SK-N-SH treated with all-trans-retinoic acid at 6 μM for 48 hours (cell line): ENCODE results near the gene PTPN6.

Experiments used
- ARNTL ChIP-seq: fragments of 450-650 bp; formaldehyde crosslinking; IDR thresholded peaks from 2 replicates; pipeline ENCODE4 v1.5.0; 2020; ENCODE audit warnings: low read depth, mild to moderate bottlenecking, moderate library complexity, borderline replicate concordance
- RARB ChIP-seq: fragments of 250-450 bp; sonication (Bioruptor Pico); IDR thresholded peaks from 2 replicates; pipeline ENCODE4 v1.8.0; 2021; ENCODE audit warnings: mild to moderate bottlenecking, moderate library complexity
- SNAI2 ChIP-seq: fragments of 250-450 bp; sonication (Bioruptor Pico); IDR thresholded peaks from 2 replicates; pipeline ENCODE4 v1.5.0; 2020; ENCODE audit warnings: mild to moderate bottlenecking, moderate library complexity
- ZNF8 ChIP-seq: fragments of 450-650 bp; formaldehyde crosslinking; IDR thresholded peaks from 2 replicates; pipeline ENCODE4 v1.5.0; 2020; ENCODE audit warnings: mild to moderate bottlenecking, moderate library complexity
- TF ChIP-seq, protein P1 (sequence below): fragments of 250-450 bp; sonication (Bioruptor Pico); IDR thresholded peaks from 2 replicates; pipeline ENCODE4 v1.5.1; 2021; ENCODE audit warnings: mild to moderate bottlenecking, moderate library complexity

DNA sequence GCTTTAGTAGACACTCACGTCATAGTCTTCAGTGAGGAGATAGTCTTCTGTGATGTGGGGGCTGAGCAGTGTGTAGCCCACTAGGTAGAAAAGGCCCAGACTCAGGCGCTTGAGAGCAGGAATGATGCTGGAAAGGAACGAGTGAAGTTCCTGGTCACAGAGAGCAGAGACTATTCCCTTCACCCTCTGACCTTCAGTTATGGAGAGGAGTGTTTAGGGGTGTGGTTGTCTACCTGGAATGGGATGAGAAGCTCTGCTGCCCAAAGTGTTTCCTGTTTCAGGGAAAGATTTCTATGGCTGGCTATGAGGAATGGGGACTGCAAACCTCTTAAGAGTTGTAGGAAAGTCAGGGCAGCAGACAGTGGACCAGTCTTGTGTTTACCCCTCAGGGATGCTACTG, 28.3 kb downstream of the PTPN6 start:
- TF ChIP-seq ARNTL (CRISPR knock-in tag), result no peak
- no peak for TF ChIP-seq ZNF8 (CRISPR knock-in tag)
- no peak for TF ChIP-seq RARB
- TF ChIP-seq SNAI2 (CRISPR knock-in tag), result no peak
- TF ChIP-seq, protein P1, sequence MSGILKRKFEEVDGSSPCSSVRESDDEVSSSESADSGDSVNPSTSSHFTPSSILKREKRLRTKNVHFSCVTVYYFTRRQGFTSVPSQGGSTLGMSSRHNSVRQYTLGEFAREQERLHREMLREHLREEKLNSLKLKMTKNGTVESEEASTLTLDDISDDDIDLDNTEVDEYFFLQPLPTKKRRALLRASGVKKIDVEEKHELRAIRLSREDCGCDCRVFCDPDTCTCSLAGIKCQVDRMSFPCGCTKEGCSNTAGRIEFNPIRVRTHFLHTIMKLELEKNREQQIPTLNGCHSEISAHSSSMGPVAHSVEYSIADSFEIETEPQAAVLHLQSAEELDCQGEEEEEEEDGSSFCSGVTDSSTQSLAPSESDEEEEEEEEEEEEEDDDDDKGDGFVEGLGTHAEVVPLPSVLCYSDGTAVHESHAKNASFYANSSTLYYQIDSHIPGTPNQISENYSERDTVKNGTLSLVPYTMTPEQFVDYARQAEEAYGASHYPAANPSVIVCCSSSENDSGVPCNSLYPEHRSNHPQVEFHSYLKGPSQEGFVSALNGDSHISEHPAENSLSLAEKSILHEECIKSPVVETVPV (CRISPR knock-in tag), result no peak
